ENCODE measurements around the gene SCRN1.

GRCh38 chr7:29875741-29876140, 113.9 kb downstream of the SCRN1 start:
- no peak for TF ChIP-seq CTCF (IDR thresholded peaks at IDR 0.05)
- TF ChIP-seq POLR2A (IDR thresholded peaks at IDR 0.05): no peak
